GM23338 (cell line): ENCODE data around the gene CELSR1. TPM values are rescaled to one million over a fixed set of nuclear protein-coding genes. Genes with fewer than 3 reads are reported as not detected.

Experiments used
- ATAC-seq: fragments of 200-7000 bp; cut with Tn5 transposase; 3 replicates; pipeline ENCODE4 v1.9.1; 2020
- DNase-seq: peaks from one replicate; pipeline ENCODE4 v3.0.0-alpha.2; 2015; ENCODE audit warnings: low spot score
- H2AFZ ChIP-seq: fragments of 200-600 bp; sonication (generic); 2 replicates; pipeline ENCODE4 v1.8.0; 2016; ENCODE audit warnings: antibody characterized with exemption, mild to moderate bottlenecking, moderate library complexity
- H3F3A ChIP-seq: fragments of 200-600 bp; sonication (generic); replicated peaks from 2 replicates; pipeline ENCODE4 v1.8.0; 2017; ENCODE audit warnings: antibody characterized with exemption, mixed run types, low read depth
- H3K27ac ChIP-seq: fragments of 200-600 bp; sonication (generic); 2 replicates; pipeline ENCODE4 v1.6.1; 2016; ENCODE audit warnings: low read depth
- H3K27me3 ChIP-seq: fragments of 200-600 bp; sonication (generic); 2 replicates; pipeline ENCODE4 v1.8.0; 2016; ENCODE audit warnings: mild to moderate bottlenecking, mixed run types, moderate library complexity; ENCODE audit not compliant: insufficient read depth
- H3K36me3 ChIP-seq: fragments of 200-600 bp; sonication (generic); 2 replicates; pipeline ENCODE4 v1.8.0; 2016; ENCODE audit warnings: mild to moderate bottlenecking; ENCODE audit not compliant: insufficient read depth
- H3K4me1 ChIP-seq: fragments of 200-600 bp; sonication (generic); 2 replicates; pipeline ENCODE4 v1.8.0; 2016; ENCODE audit warnings: mild to moderate bottlenecking, moderate library complexity; ENCODE audit not compliant: insufficient read depth
- H3K4me2 ChIP-seq: fragments of 200-600 bp; sonication (generic); 2 replicates; pipeline ENCODE4 v1.7.1; 2017; ENCODE audit warnings: mixed run types
- H3K4me3 ChIP-seq: fragments of 200-600 bp; sonication (generic); 2 replicates; pipeline ENCODE4 v1.6.1; 2016; ENCODE audit warnings: mixed run types
- H3K79me2 ChIP-seq: fragments of 200-600 bp; sonication (generic); replicated peaks from 2 replicates; pipeline ENCODE4 v1.8.0; 2017; ENCODE audit warnings: mild to moderate bottlenecking; ENCODE audit not compliant: insufficient read depth
- H3K9me2 ChIP-seq: fragments of 200-600 bp; sonication (generic); 2 replicates; pipeline ENCODE4 v1.8.0; 2017; ENCODE audit not compliant: insufficient read depth
- H4K20me1 ChIP-seq: fragments of 200-600 bp; sonication (generic); replicated peaks from 2 replicates; pipeline ENCODE4 v1.8.0; 2017; ENCODE audit warnings: mild to moderate bottlenecking; ENCODE audit not compliant: insufficient read depth
- H3K27ac Mint-ChIP-seq: 2 replicates; pipeline ENCODE4 v1.8.0; 2020; ENCODE audit warnings: inconsistent platforms, mild to moderate bottlenecking, moderate library complexity, mixed read lengths
- H3K27me3 Mint-ChIP-seq: 3 replicates; pipeline ENCODE4 v1.8.0; 2022; ENCODE audit warnings: low read depth, mild to moderate bottlenecking, moderate library complexity, mixed read lengths, inconsistent platforms; ENCODE audit not compliant: insufficient read depth, poor library complexity
- H3K36me3 Mint-ChIP-seq: 3 replicates; pipeline ENCODE4 v1.8.0; 2021; ENCODE audit warnings: low read depth, mild to moderate bottlenecking, inconsistent platforms, moderate library complexity, mixed read lengths
- H3K4me1 Mint-ChIP-seq: 3 replicates; pipeline ENCODE4 v1.8.0; 2020; ENCODE audit warnings: mild to moderate bottlenecking, inconsistent platforms, mixed read lengths
- H3K4me3 Mint-ChIP-seq: 3 replicates; pipeline ENCODE4 v1.8.0; 2021; ENCODE audit warnings: moderate library complexity, mild to moderate bottlenecking, inconsistent platforms, mixed read lengths
- H3K9me3 Mint-ChIP-seq: 3 replicates; pipeline ENCODE4 v1.8.0; 2020; ENCODE audit warnings: moderate library complexity, mild to moderate bottlenecking, inconsistent platforms, mixed read lengths
- CTCF ChIP-seq, 2 experiments: fragments of 200-600 bp in 1 of 2; sonication (generic) in 1 of 2; conservative IDR thresholded peaks; 2 replicates each; pipeline versions ENCODE4 v1.5.1 to v1.6.1; 2016 to 2017; ENCODE audit warnings: antibody characterized with exemption in 2 of 2, low read depth in 2 of 2, mild to moderate bottlenecking in 2 of 2, moderate library complexity in 1 of 2
- ETS1 ChIP-seq: IDR thresholded peaks from 2 replicates; pipeline ENCODE4 v1.6.1; 2016; ENCODE audit warnings: antibody characterized with exemption
- EZH2phosphoT487 ChIP-seq: fragments of 200-600 bp; sonication (generic); IDR thresholded peaks from one replicate; pipeline ENCODE4 v1.8.1; 2018; ENCODE audit warnings: antibody characterized with exemption; ENCODE audit not compliant: unreplicated experiment
- JUNB ChIP-seq: IDR thresholded peaks from one replicate; pipeline ENCODE4 v1.6.1; 2016; ENCODE audit warnings: antibody characterized with exemption; ENCODE audit not compliant: unreplicated experiment
- NANOG ChIP-seq: IDR thresholded peaks from 2 replicates; pipeline ENCODE4 v1.6.1; 2016; ENCODE audit warnings: antibody characterized with exemption, borderline replicate concordance
- ZNF462 ChIP-seq: fragments of 250-450 bp; sonication (Bioruptor Pico); IDR thresholded peaks from 2 replicates; pipeline ENCODE4 v1.5.0; 2020; ENCODE audit warnings: mild to moderate bottlenecking, moderate library complexity
- polyA plus RNA-seq: library from polyadenylated mRNA; unstranded; fragments of >200 nt; fragmentation: Nextera tagmentation; extraction: Ambion mirVana; gene quantifications from 2 replicates; pipeline ENCODE4 v1.2.1, GENCODE V29; 2016
- total RNA-seq: library from RNA; depleted of rRNA; stranded (reverse); fragments of >200 nt; shearing (Covaris generic); gene quantifications from 2 replicates; pipeline ENCODE4 v1.2.3, GENCODE V29; 2014

Gene CELSR1
- total and polyA plus RNA-seq, 2 experiments from 2014 or later = 4.8 to 20.4 TPM

GRCh38 chr22:46414704-46415103 is 122.7 kb downstream of the CELSR1 start (continued):
- no peak for TF ChIP-seq ZNF462 (CRISPR knock-in tag)
- no peak for TF ChIP-seq CTCF (conservative IDR thresholded peaks at IDR 0.05; ENCODE audit: low read depth in 2 of 2)
- TF ChIP-seq NANOG = no peak
- TF ChIP-seq JUNB = no peak

GRCh38 chr22:46413725-46414379 is 123.6 kb downstream of the CELSR1 start:
- no peaks in the 10 kb centered on the region for H3K27me3 ChIP-seq
- no peak for DNase-seq
- peaks cover 3% of the 10 kb centered on the region; the same call in 2 of the 3 replicates for H3K4me1 Mint-ChIP-seq
- no peak overlapping the region for H3K4me3 ChIP-seq
- H3K4me1 ChIP-seq = no peaks in the 10 kb centered on the region
- H3K27ac Mint-ChIP-seq = no peak overlapping the region
- no peak overlapping the region for H3K4me2 ChIP-seq
- H3K79me2 ChIP-seq = no peaks in the 10 kb centered on the region
- no peaks in the 10 kb centered on the region for H3K36me3 ChIP-seq
- no peaks in the 10 kb centered on the region for H3K9me3 Mint-ChIP-seq
- ATAC-seq = no peak
- H2AFZ ChIP-seq = no peak overlapping the region
- H3K27ac ChIP-seq = no peak overlapping the region
- no peaks in the 10 kb centered on the region for H3K9me2 ChIP-seq
- 0 out of 2 replicates have a peak, but pooled peaks cover 2% of the 10 kb centered on the region for H4K20me1 ChIP-seq
- H3K36me3 Mint-ChIP-seq = peaks cover 4% of the 10 kb centered on the region; the same call in 1 of the 3 replicates
- no peak overlapping the region for H3K4me3 Mint-ChIP-seq
- peaks cover 9% of the 10 kb centered on the region for H3K27me3 Mint-ChIP-seq
- H3F3A ChIP-seq = no peaks in the 10 kb centered on the region
- TF ChIP-seq JUNB (no peak), EZH2phosphoT487 (no peak), ETS1 (no peak), CTCF (conservative IDR thresholded peaks at IDR 0.05; ENCODE audit: low read depth in 2 of 2) (no peak)
